ENCODE measurements around the gene PCNT. TPM values are rescaled to one million over a fixed set of nuclear protein-coding genes. Genes with fewer than 3 reads are reported as not detected.

Gene PCNT
- total and polyA plus RNA-seq, 9 of the 15 experiments (the other 6 are each of a cell fraction or from before 2014, with no cell fraction given): 9.1 to 53.5 (median 31.3) TPM

DNA sequence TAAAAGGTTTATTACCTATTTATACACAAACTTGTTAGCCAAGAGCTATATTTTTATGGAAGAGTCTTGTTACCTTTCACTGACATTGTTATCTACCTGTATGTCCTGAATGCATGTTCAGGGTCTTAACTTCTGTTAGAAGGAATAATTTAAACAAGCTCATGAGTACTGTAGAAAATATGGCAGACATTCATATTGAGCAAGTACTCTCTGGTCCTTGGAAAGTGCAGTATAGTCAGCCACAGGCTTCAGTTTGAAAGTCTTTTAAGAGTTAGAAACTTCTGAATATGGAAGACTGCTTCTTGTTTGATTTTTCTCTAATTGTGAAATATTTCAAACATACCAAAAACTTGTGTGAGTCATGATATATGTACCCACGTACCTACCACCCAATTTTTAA lies 151.3 kb downstream of the PCNT start:
- no peak for ATAC-seq
- BruUV-seq (replicated peaks): no TSS peak
- intact Hi-C loops (cut with micrococcal nuclease): no loop called here
- no peaks in the 10 kb centered on the region; the same call in 1 of the 2 replicates for H4K20me1 ChIP-seq (replicated peaks; ENCODE audit: control insufficient read depth, insufficient read depth, low read length)
- no peak overlapping the region for H2AFZ ChIP-seq (ENCODE audit: low read depth, low read length)
- POLR2A ChIA-PET: interaction anchor here (0.9 to 2.3 kb wide), 2 partner anchors 12 to 15 kb away, joined by 3 to 6 read pairs; no protein-coding TSS in a partner anchor
- DNase-seq (ENCODE audit: extremely low read depth in 1 of 4, low spot score in 3 of 4): no peak
- H3K36me3 ChIP-seq (ENCODE audit: control insufficient read depth, insufficient read depth, low read length): peaks cover 5% of the 10 kb centered on the region; the same call in 2 of the 3 replicates
- H3K27ac ChIP-seq (ENCODE audit: extremely low read depth, low read depth, low read length): no peak overlapping the region
- CTCF ChIA-PET (ENCODE audit: low intra/inter-chr PET ratio): no interaction called here
- H3K9me1 ChIP-seq (ENCODE audit: control insufficient read depth, insufficient read depth, low read length): no peaks in the 10 kb centered on the region
- H3K9me3 ChIP-seq (replicated peaks; ENCODE audit: control insufficient read depth, insufficient read depth, low read depth, low read length): no peaks in the 10 kb centered on the region
- in situ Hi-C loops (cut with MboI): no loop called here
- no peaks in the 10 kb centered on the region for H3K27me3 ChIP-seq (ENCODE audit: control insufficient read depth in 2 of 2, insufficient read depth in 2 of 2, low read length in 2 of 2)
- no peak overlapping the region for H3K9ac ChIP-seq (ENCODE audit: insufficient read depth in 1 of 2, low read depth in 2 of 2, low read length in 2 of 2)
- H3K4me2 ChIP-seq (ENCODE audit: insufficient read depth, low read length): no peak overlapping the region
- WGBS (ENCODE audit: insufficient coverage, low coverage, missing lambda C conversion rate): 72% methylated on average over 1 of the region's 1 CpG
- H3K4me3 ChIP-seq: no peak overlapping the region
- FAIRE-seq: no peak
- peaks cover 4% of the 10 kb centered on the region; the same call in 1 of the 3 replicates for H3K79me2 ChIP-seq (ENCODE audit: control insufficient read depth, insufficient read depth, low read length)
- H3K4me1 ChIP-seq (replicated peaks in 1 of 2; ENCODE audit: control insufficient read depth in 2 of 2, insufficient read depth in 2 of 2, low read length in 2 of 2): no peaks in the 10 kb centered on the region
- TF ChIP-seq RCOR1 (IDR thresholded peaks at IDR 0.05; ENCODE audit: borderline replicate concordance in 1 of 2, low read depth in 2 of 2, low read length in 2 of 2) (no peak), TAF7 (tag; IDR thresholded peaks at IDR 0.05) (no peak), ESRRB (CRISPR knock-in tag; IDR thresholded peaks at IDR 0.05; ENCODE audit: borderline replicate concordance) (no peak), SAFB2 (IDR thresholded peaks at IDR 0.05; ENCODE audit: borderline replicate concordance, low read depth, low read length, severe bottlenecking) (no peak), XRCC4 (IDR thresholded peaks at IDR 0.05; ENCODE audit: extremely low read depth, insufficient read depth, insufficient read length) (no peak), ZBTB34 (CRISPR knock-in tag; IDR thresholded peaks at IDR 0.05) (no peak), E2F1 (CRISPR knock-in tag; IDR thresholded peaks at IDR 0.05) (no peak), SMAD4 (CRISPR knock-in tag; conservative IDR thresholded peaks at IDR 0.05) (no peak), SMARCE1 (IDR thresholded peaks at IDR 0.05) (no peak)
- TF ChIP-seq, protein P1, sequence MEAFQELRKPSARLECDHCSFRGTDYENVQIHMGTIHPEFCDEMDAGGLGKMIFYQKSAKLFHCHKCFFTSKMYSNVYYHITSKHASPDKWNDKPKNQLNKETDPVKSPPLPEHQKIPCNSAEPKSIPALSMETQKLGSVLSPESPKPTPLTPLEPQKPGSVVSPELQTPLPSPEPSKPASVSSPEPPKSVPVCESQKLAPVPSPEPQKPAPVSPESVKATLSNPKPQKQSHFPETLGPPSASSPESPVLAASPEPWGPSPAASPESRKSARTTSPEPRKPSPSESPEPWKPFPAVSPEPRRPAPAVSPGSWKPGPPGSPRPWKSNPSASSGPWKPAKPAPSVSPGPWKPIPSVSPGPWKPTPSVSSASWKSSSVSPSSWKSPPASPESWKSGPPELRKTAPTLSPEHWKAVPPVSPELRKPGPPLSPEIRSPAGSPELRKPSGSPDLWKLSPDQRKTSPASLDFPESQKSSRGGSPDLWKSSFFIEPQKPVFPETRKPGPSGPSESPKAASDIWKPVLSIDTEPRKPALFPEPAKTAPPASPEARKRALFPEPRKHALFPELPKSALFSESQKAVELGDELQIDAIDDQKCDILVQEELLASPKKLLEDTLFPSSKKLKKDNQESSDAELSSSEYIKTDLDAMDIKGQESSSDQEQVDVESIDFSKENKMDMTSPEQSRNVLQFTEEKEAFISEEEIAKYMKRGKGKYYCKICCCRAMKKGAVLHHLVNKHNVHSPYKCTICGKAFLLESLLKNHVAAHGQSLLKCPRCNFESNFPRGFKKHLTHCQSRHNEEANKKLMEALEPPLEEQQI (IDR thresholded peaks at IDR 0.05): no peak
- TF ChIP-seq, protein P2, sequence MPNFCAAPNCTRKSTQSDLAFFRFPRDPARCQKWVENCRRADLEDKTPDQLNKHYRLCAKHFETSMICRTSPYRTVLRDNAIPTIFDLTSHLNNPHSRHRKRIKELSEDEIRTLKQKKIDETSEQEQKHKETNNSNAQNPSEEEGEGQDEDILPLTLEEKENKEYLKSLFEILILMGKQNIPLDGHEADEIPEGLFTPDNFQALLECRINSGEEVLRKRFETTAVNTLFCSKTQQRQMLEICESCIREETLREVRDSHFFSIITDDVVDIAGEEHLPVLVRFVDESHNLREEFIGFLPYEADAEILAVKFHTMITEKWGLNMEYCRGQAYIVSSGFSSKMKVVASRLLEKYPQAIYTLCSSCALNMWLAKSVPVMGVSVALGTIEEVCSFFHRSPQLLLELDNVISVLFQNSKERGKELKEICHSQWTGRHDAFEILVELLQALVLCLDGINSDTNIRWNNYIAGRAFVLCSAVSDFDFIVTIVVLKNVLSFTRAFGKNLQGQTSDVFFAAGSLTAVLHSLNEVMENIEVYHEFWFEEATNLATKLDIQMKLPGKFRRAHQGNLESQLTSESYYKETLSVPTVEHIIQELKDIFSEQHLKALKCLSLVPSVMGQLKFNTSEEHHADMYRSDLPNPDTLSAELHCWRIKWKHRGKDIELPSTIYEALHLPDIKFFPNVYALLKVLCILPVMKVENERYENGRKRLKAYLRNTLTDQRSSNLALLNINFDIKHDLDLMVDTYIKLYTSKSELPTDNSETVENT (CRISPR knock-in tag; IDR thresholded peaks at IDR 0.05): no peak
- TF ChIP-seq, protein P3, sequence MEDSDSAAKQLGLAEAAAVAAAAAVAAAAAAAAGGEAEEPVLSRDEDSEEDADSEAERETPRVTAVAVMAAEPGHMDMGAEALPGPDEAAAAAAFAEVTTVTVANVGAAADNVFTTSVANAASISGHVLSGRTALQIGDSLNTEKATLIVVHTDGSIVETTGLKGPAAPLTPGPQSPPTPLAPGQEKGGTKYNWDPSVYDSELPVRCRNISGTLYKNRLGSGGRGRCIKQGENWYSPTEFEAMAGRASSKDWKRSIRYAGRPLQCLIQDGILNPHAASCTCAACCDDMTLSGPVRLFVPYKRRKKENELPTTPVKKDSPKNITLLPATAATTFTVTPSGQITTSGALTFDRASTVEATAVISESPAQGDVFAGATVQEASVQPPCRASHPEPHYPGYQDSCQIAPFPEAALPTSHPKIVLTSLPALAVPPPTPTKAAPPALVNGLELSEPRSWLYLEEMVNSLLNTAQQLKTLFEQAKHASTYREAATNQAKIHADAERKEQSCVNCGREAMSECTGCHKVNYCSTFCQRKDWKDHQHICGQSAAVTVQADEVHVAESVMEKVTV (CRISPR knock-in tag; IDR thresholded peaks at IDR 0.05): no peak
